SK-N-SH (cell line): ENCODE data around the gene COL5A1. TPM values are rescaled to one million over a fixed set of nuclear protein-coding genes. Genes with fewer than 3 reads are reported as not detected.

Source experiments
- CTCF ChIA-PET: fragments of 300-600, 350-600 bp; formaldehyde crosslinking; extraction: SDS; loops from one replicate; lab custom pipeline; 2021; lab: Yijun Ruan, JAX
- POLR2A ChIA-PET: fragments of 350-600 bp; sonication (Branson Sonifier 250); formaldehyde crosslinking; extraction: SDS; loops from one replicate; lab custom pipeline; 2020; ENCODE audit warnings: antibody characterized with exemption, inconsistent platforms; lab: Yijun Ruan, JAX
- DNase-seq: peaks from one replicate; pipeline ENCODE4 v3.0.0; 2012
- H2AFZ ChIP-seq: fragments of 200-600 bp; sonication (generic); 2 replicates; pipeline ENCODE4 v1.8.1; 2016; ENCODE audit warnings: antibody characterized with exemption, mild to moderate bottlenecking, low read depth
- H3F3A ChIP-seq: fragments of 200-600 bp; sonication (generic); replicated peaks from 2 replicates; pipeline ENCODE3; 2016; ENCODE audit warnings: antibody characterized with exemption, mild to moderate bottlenecking; ENCODE audit not compliant: insufficient read depth
- H3K27ac ChIP-seq, 2 experiments: fragments of 200-500 bp in 1 of 2; fragments of 200-600 bp in 1 of 2; sonication (Bioruptor generic) in 1 of 2; sonication (generic), shearing (Covaris generic) in 1 of 2; 2 replicates each; pipeline versions ENCODE4 v1.5.1 to v1.6.1; 2014 to 2016; ENCODE audit warnings: low read depth in 2 of 2, inconsistent platforms in 1 of 2, low read length in 1 of 2, mild to moderate bottlenecking in 1 of 2, mixed read lengths in 1 of 2
- H3K27me3 ChIP-seq: fragments of 200-600 bp; sonication (generic), shearing (Covaris generic); 2 replicates; pipeline ENCODE4 v1.6.1; 2016; ENCODE audit warnings: mixed run types; ENCODE audit not compliant: insufficient read depth
- H3K36me3 ChIP-seq, 2 experiments: fragments of 200-500 bp in 1 of 2; fragments of 200-600 bp in 1 of 2; sonication (Bioruptor generic) in 1 of 2; sonication (generic) in 1 of 2; replicated peaks in 1 of 2; 2 replicates each; pipeline versions ENCODE3 to v1.5.1; 2014 to 2016; ENCODE audit warnings: low read length in 1 of 2, mild to moderate bottlenecking in 1 of 2; ENCODE audit not compliant: insufficient read depth in 2 of 2, control insufficient read depth in 1 of 2
- H3K4me1 ChIP-seq, 2 experiments: fragments of 200-500 bp in 1 of 2; fragments of 200-600 bp in 1 of 2; sonication (Bioruptor generic) in 1 of 2; sonication (generic), shearing (Covaris generic) in 1 of 2; 2 replicates each; pipeline versions ENCODE4 v1.5.1 to v1.6.1; 2014 to 2016; ENCODE audit warnings: low read depth in 1 of 2, low read length in 1 of 2, mixed run types in 1 of 2; ENCODE audit not compliant: insufficient read depth in 2 of 2, control insufficient read depth in 1 of 2
- H3K4me2 ChIP-seq: fragments of 200-600 bp; sonication (generic), shearing (Covaris generic); 2 replicates; pipeline ENCODE4 v1.6.1; 2017; ENCODE audit warnings: mixed run types
- H3K4me3 ChIP-seq, 2 experiments: fragments of 200-500 bp in 1 of 2; fragments of 200-600 bp in 1 of 2; sonication (Bioruptor generic) in 1 of 2; sonication (generic), shearing (Covaris generic) in 1 of 2; 2 replicates each; pipeline versions ENCODE4 v1.5.1 to v1.8.1; 2014 to 2016; ENCODE audit warnings: low read depth in 2 of 2, inconsistent platforms in 1 of 2, low read length in 1 of 2, mild to moderate bottlenecking in 1 of 2, mixed read lengths in 1 of 2, moderate library complexity in 1 of 2
- H3K79me2 ChIP-seq: fragments of 200-600 bp; sonication (generic); 2 replicates; pipeline ENCODE4 v1.8.1; 2017; ENCODE audit warnings: mild to moderate bottlenecking; ENCODE audit not compliant: insufficient read depth
- H3K9ac ChIP-seq: fragments of 200-600 bp; sonication (generic); 2 replicates; pipeline ENCODE4 v1.6.1; 2017; ENCODE audit warnings: mixed run types
- H3K9me2 ChIP-seq: fragments of 200-600 bp; sonication (generic); 2 replicates; pipeline ENCODE4 v1.6.1; 2017; ENCODE audit warnings: mixed run types
- H3K9me3 ChIP-seq: fragments of 200-600 bp; sonication (generic); 2 replicates; pipeline ENCODE4 v1.6.1; 2017; ENCODE audit warnings: mixed run types, mild to moderate bottlenecking, moderate library complexity
- H4K20me1 ChIP-seq: fragments of 200-600 bp; sonication (generic); 2 replicates; pipeline ENCODE4 v1.6.1; 2017; ENCODE audit warnings: mild to moderate bottlenecking, mixed run types; ENCODE audit not compliant: insufficient read depth
- CHD2 ChIP-seq: fragments of 150-350 bp; IDR thresholded peaks from 2 replicates; pipeline ENCODE4 v1.6.1; 2018; ENCODE audit warnings: low read length; ENCODE audit not compliant: partially characterized antibody
- CTCF ChIP-seq: fragments of 200-600 bp; sonication (generic); IDR thresholded peaks from 2 replicates; pipeline ENCODE4 v1.6.1; 2017; ENCODE audit warnings: antibody characterized with exemption, mild to moderate bottlenecking, moderate library complexity
- ELF1 ChIP-seq: IDR thresholded peaks from 2 replicates; pipeline ENCODE4 v1.4.0; 2012
- EP300 ChIP-seq, 2 experiments: IDR thresholded peaks; 2 replicates each; pipeline versions ENCODE4 v1.4.0 to v1.6.1; 2012; ENCODE audit warnings: borderline replicate concordance in 1 of 2, low read depth in 1 of 2, low read length in 1 of 2
- FOXJ3 ChIP-seq: sonication (generic); formaldehyde crosslinking; IDR thresholded peaks from 2 replicates; pipeline ENCODE4 v1.5.1; 2020; ENCODE audit warnings: mild to moderate bottlenecking, missing genetic modification reagents
- GABPA ChIP-seq: IDR thresholded peaks from 2 replicates; pipeline ENCODE4 v1.4.0; 2012; ENCODE audit warnings: low read depth, mild to moderate bottlenecking
- IRF3 ChIP-seq: fragments of 150-350 bp; IDR thresholded peaks from 2 replicates; pipeline ENCODE4 v1.6.1; 2016; ENCODE audit warnings: mild to moderate bottlenecking, low read depth, low read length
- RAD21 ChIP-seq: IDR thresholded peaks from 2 replicates; pipeline ENCODE4 v1.6.1; 2012; ENCODE audit warnings: mild to moderate bottlenecking, low read length
- RCOR1 ChIP-seq: fragments of 150-350 bp; IDR thresholded peaks from 2 replicates; pipeline ENCODE4 v1.6.1; 2017; ENCODE audit warnings: antibody characterized with exemption, low read length
- TAF1 ChIP-seq: IDR thresholded peaks from 2 replicates; pipeline ENCODE4 v1.6.1; 2012; ENCODE audit warnings: low read depth, mild to moderate bottlenecking, low read length, moderate library complexity, borderline replicate concordance
- TCF12 ChIP-seq: IDR thresholded peaks from 2 replicates; pipeline ENCODE4 v1.4.0; 2012
- TEAD4 ChIP-seq: IDR thresholded peaks from 2 replicates; pipeline ENCODE4 v1.4.0; 2012; ENCODE audit warnings: mild to moderate bottlenecking, borderline replicate concordance; ENCODE audit not compliant: insufficient read depth
- WGBS: methylation state at CpG from one replicate; pipeline ENCODE4 v1.1.6; 2017; ENCODE audit warnings: low lambda C conversion rate; 5-methylcytosine and 5-hydroxymethylcytosine counted together
- polyA plus RNA-seq, 3 experiments: library from polyadenylated mRNA; depleted of rRNA; stranded (reverse); fragments of >200 nt; gene quantifications; 2 replicates each; pipeline ENCODE4 v1.2.3, GENCODE V29; 2012

The COL5A1 gene
- polyA plus RNA-seq, 1 of the 3 experiments (the other 2 are of a cell fraction) = 73.8 TPM

GRCh38 chr9:134744385-134745295, 103.0 kb downstream of the COL5A1 start:
- Histone ChIP-seq H4K20me1 (peaks cover 85% of the 10 kb centered on the region), H3K36me3 (peaks cover 33 to 71% of the 10 kb centered on the region in 2 experiments)
- WGBS = 90% methylated on average over 13 of the region's 16 CpGs

More at GRCh38 chr9:134744385-134745295, 103.0 kb downstream of the COL5A1 start:
- Histone ChIP-seq H3K4me2 (no peak overlapping the region), H3K4me3 (no peak overlapping the region), H3K27me3 (no peaks in the 10 kb centered on the region), H3K9me2 (no peaks in the 10 kb centered on the region), H3K9me3 (no peaks in the 10 kb centered on the region), H3K9ac (no peak overlapping the region), H3K4me1 (no peaks in the 10 kb centered on the region), H3K79me2 (peaks cover 22% of the 10 kb centered on the region; the same call in 1 of the 2 replicates), H2AFZ (no peak overlapping the region), H3K27ac (no peak overlapping the region), H3F3A (peaks cover 80% of the 10 kb centered on the region)
- ChIA-PET CTCF (interaction anchor here (1.3 to 15.1 kb wide), 4 partner anchors 34 to 295 kb away, joined by 3 to 348 read pairs (median 7); no protein-coding TSS in a partner anchor), POLR2A (no interaction called here)
- TF ChIP-seq RAD21 = no peak
- TF ChIP-seq RCOR1 = no peak
- no peak for TF ChIP-seq TAF1
- TF ChIP-seq CHD2 = no peak
- TF ChIP-seq TCF12 = no peak
- no peak for TF ChIP-seq FOXJ3 (CRISPR knock-in tag)
- no peak for TF ChIP-seq EP300 (IDR thresholded peaks at IDR 0.05; ENCODE audit: borderline replicate concordance in 1 of 2, low read depth in 1 of 2, low read length in 1 of 2)
- TF ChIP-seq ELF1 = no peak
- TF ChIP-seq GABPA = no peak
- TF ChIP-seq TEAD4 = no peak
- no peak for TF ChIP-seq IRF3
- no peak for TF ChIP-seq CTCF
- DNase-seq = no peak
